Pancreas (tissue), 10 donors: ENCODE measurements around the gene PXYLP1. TPM values are rescaled to one million over a fixed set of nuclear protein-coding genes. Genes with fewer than 3 reads are reported as not detected.
A peak's percentile ranks its signal among the peaks of the same experiment; 100 is the strongest.

Experiments used
- ATAC-seq, 4 donors: fragments of 200-7000 bp; cut with Tn5 transposase; one replicate each; pipeline versions ENCODE4 v1.8.0 to v1.9.1; 2020; ENCODE audit warnings: mild to moderate bottlenecking in 4 of 4, moderate library complexity in 4 of 4
- DNase-seq, 6 donors: peaks; one replicate each; pipeline ENCODE4 v3.0.0-alpha.2; 2020
- FAIRE-seq: peaks from 2 replicates; lab custom pipeline; 2012; peaks lifted over from hg19 to GRCh38; lab: Jason Lieb, UNC
- H3K27ac ChIP-seq, 4 donors: fragments of 200-600 bp; sonication (generic); 1 replicate in 3 of 4; 2 replicates in 1 of 4; pipeline versions ENCODE4 v1.5.0 to v1.8.0; 2020
- H3K27me3 ChIP-seq, 4 donors: fragments of 200-600 bp; one replicate each; pipeline ENCODE4 v1.8.0; 2021
- H3K36me3 ChIP-seq, 3 donors: fragments of 200-600 bp; sonication (generic) in 1 of 3; one replicate each; pipeline versions ENCODE4 v1.5.0 to v1.8.0; 2020 to 2021
- H3K4me1 ChIP-seq, 3 donors: fragments of 200-600 bp; one replicate each; pipeline ENCODE4 v1.8.0; 2021
- H3K4me3 ChIP-seq, 4 donors: fragments of 200-600 bp; sonication (generic) in 2 of 4; one replicate each; pipeline versions ENCODE4 v1.5.0 to v1.8.0; 2020 to 2021
- H3K9me3 ChIP-seq, 4 donors: fragments of 200-600 bp; one replicate each; pipeline ENCODE4 v1.8.0; 2021
- CTCF ChIP-seq, 4 donors: fragments of 200-600 bp; sonication (generic) in 3 of 4; IDR thresholded peaks; one replicate each; pipeline versions ENCODE4 v1.5.0 to v1.8.0; 2021; ENCODE audit warnings: antibody characterized with exemption in 4 of 4
- WGBS, 2 donors: extraction: QIAGEN DNeasy Blood & Tissue Kit; methylation state at CpG; one replicate each; pipeline ENCODE4 v1.1.7; 2013; 5-methylcytosine and 5-hydroxymethylcytosine counted together
- intact Hi-C, 3 donors: fragments of 100-400 bp; cut with DNase I; formaldehyde crosslinking; loops; one replicate each; pipeline versions ENCODE4 v1.11.1 to v1.14.2; 2022
- polyA plus RNA-seq, 2 donors: library from polyadenylated mRNA; stranded (reverse); fragments of 200-250 nt; gene quantifications; one replicate each; pipeline ENCODE4 v1.2.3, GENCODE V29; 2013
- total RNA-seq, 6 donors: library from RNA; stranded (reverse); fragmentation: NEBNext Ultra II Directional in 4 of 6; extraction: Animal tissue kit (Norgen Biotek cat#: 25700) in 4 of 6; gene quantifications; one replicate each; pipeline versions ENCODE4 v1.2.1 to v1.2.4, GENCODE V29; 2021 to 2023
- donor health status: healthy with polysubstance abuse.
- donor health status: DM: no; HTN: no; CAD: no; lungs with moderate emphysema.
- donor health status: DM: no; HTN: no; CAD: no.
- donor health status: control.
- donor health status: control.
- donor health status: Bipolar disorder and iron deficiency.
- donor health status: DM: yes; HTN: yes; CAD: no.
- donor health status: DM: no; HTN: no; CAD: no.
- donor health status: DM: no; HTN: no; CAD: no.
- donor health status: DM: yes; HTN: yes; CAD: no.

Gene PXYLP1
- total and polyA plus RNA-seq, 8 donors, result 6.0 to 11.6 (median 7.7) TPM

- FAIRE-seq (no peak), DNase-seq (no peak), ATAC-seq (no peak)
- Histone ChIP-seq H3K27me3 (no peaks in the 10 kb centered on the region), H3K4me3 (no peak overlapping the region), H3K36me3 (no peaks in the 10 kb centered on the region), H3K27ac (no peak overlapping the region), H3K4me1 (peaks cover 3 to 12% (median 10%) of the 10 kb centered on the region in 3 donors), H3K9me3 (no peaks in the 10 kb centered on the region)
- TF ChIP-seq CTCF (IDR thresholded peaks at IDR 0.05), result no peak
- WGBS, 2 donors, result 92 to 95% methylated on average over 4 of the region's 4 CpGs
- intact Hi-C loops, result no loop called here
Observed at GRCh38 chr3:141250828-141251227, 19.2 kb downstream of the PXYLP1 start.

GRCh38 chr3:141253326-141253725, 21.7 kb downstream of the PXYLP1 start:
- Histone ChIP-seq H3K4me1 (no peaks in the 10 kb centered on the region), H3K27ac (no peak overlapping the region), H3K4me3 (no peak overlapping the region), H3K27me3 (no peaks in the 10 kb centered on the region), H3K9me3 (no peaks in the 10 kb centered on the region), H3K36me3 (no peaks in the 10 kb centered on the region)
- WGBS, 2 donors, result 82 to 95% methylated on average over 2 of the region's 2 CpGs
- intact Hi-C loops, result no loop called here
- DNase-seq, result no peak
- no peak for FAIRE-seq
- ATAC-seq, result no peak
- no peak for TF ChIP-seq CTCF (IDR thresholded peaks at IDR 0.05)

- TF ChIP-seq CTCF (IDR thresholded peaks at IDR 0.05), result no peak
- no peaks in the 10 kb centered on the region for H3K27me3 ChIP-seq
- FAIRE-seq, result no peak
- WGBS, 2 donors, result 93 to 96% methylated on average over 11 of the region's 11 CpGs
- H3K4me3 ChIP-seq, result no peak overlapping the region
- no peak overlapping the region for H3K27ac ChIP-seq
- ATAC-seq, result no peak
- no peak for DNase-seq
- intact Hi-C loops, result no loop called here
- H3K36me3 ChIP-seq, result no peaks in the 10 kb centered on the region
- H3K4me1 ChIP-seq, result no peaks in the 10 kb centered on the region
- H3K9me3 ChIP-seq, result no peaks in the 10 kb centered on the region
Observed at GRCh38 chr3:141253811-141254210, 22.2 kb downstream of the PXYLP1 start.

- no peaks in the 10 kb centered on the region for H3K9me3 ChIP-seq
- ATAC-seq (peak in 1 of 4 donors; percentile 8), DNase-seq (no peak), FAIRE-seq (no peak)
- no peaks in the 10 kb centered on the region for H3K36me3 ChIP-seq
- intact Hi-C loops, result no loop called here
- no peak for TF ChIP-seq CTCF (IDR thresholded peaks at IDR 0.05)
- WGBS, 2 donors, result 80 to 85% methylated on average over 5 of the region's 5 CpGs
- no peaks in the 10 kb centered on the region for H3K4me1 ChIP-seq
- no peak overlapping the region for H3K4me3 ChIP-seq
- H3K27ac ChIP-seq, result no peak overlapping the region
- H3K27me3 ChIP-seq, result no peaks in the 10 kb centered on the region
Observed at GRCh38 chr3:141255137-141255845, 23.7 kb downstream of the PXYLP1 start.

GRCh38 chr3:141255846-141256261, 24.2 kb downstream of the PXYLP1 start:
- no peaks in the 10 kb centered on the region for H3K4me1 ChIP-seq
- no peaks in the 10 kb centered on the region for H3K27me3 ChIP-seq
- DNase-seq (peak in 1 of 6 donors; percentile 47), ATAC-seq (peak; percentile 91 to 97 (median 96)), FAIRE-seq (no peak)
- intact Hi-C loops, result no loop called here
- TF ChIP-seq CTCF (IDR thresholded peaks at IDR 0.05), result peak; percentile 13 to 36 (median 28)
- no peak overlapping the region for H3K27ac ChIP-seq
- no peaks in the 10 kb centered on the region for H3K9me3 ChIP-seq
- no peaks in the 10 kb centered on the region for H3K36me3 ChIP-seq
- 33 to 43% methylated on average over 6 of the region's 6 CpGs for WGBS, 2 donors
- H3K4me3 ChIP-seq, result no peak overlapping the region
